Panc1 (cell line): Measurements from ENCODE around the gene SEC14L5.

ENCODE experiments used
- REST ChIP-seq, 2 experiments: IDR thresholded peaks; 2 replicates each; pipeline ENCODE4 v1.6.1; 2011 to 2012; ENCODE audit warnings: low read depth in 2 of 2, control low read depth in 1 of 2, low read length in 1 of 2, mild to moderate bottlenecking in 1 of 2, moderate library complexity in 1 of 2; ENCODE audit not compliant: insufficient read depth in 1 of 2
- SIN3A ChIP-seq: IDR thresholded peaks from 2 replicates; pipeline ENCODE4 v1.6.1; 2012; ENCODE audit warnings: low read depth, mild to moderate bottlenecking, low read length, moderate library complexity, borderline replicate concordance; ENCODE audit not compliant: insufficient read depth
- TF ChIP-seq, protein P1 (sequence below): fragments of 450-650 bp; IDR thresholded peaks from 2 replicates; pipeline ENCODE4 v1.5.1; 2017; ENCODE audit warnings: mild to moderate bottlenecking

DNA sequence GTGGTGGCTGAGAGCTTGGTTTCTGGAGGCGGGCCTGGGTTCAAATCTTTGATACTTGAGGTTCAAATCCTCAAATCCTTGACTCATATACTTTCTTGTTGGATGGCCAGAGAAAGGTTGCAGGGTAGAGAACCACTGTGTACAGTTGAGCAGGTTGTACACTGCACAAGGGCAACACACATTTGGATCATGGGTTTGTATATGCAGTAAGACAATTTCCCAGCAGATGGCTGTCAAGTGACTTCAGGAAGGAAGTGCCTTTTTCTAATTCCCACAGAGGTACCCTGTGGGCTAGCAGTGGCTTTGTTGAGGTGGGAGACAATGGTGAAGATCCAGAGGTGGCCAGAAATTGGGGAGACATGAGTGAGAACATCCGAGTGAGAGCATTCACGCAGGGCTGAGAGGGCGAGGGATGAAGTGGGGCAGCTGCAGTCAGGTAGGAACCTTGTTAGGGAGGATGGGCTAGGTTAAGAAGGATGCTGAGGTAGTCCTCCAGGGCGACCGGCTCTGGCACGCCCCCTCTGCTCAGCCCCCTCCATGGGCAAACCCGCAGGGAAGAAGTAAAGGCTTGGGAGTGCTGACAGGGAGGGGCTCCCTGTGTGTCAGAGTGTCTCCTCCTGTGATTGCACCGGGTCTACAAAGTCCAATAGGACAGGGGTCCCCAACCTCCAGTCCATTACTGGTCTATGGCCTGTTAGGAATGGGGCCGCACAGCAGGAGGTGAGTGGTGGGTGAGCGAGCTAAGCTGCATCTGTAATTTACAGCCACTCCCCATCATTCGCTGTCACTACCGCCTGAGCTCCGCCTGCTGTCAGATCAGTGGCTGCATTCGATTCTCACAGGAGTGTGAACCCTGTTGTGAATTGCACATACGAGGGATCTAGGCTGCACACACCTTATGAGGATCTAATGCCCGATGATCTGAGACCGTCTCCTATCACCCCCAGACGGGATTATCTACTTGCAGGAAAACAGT, 104.9 kb downstream of the SEC14L5 start:
- TF ChIP-seq, protein P1, sequence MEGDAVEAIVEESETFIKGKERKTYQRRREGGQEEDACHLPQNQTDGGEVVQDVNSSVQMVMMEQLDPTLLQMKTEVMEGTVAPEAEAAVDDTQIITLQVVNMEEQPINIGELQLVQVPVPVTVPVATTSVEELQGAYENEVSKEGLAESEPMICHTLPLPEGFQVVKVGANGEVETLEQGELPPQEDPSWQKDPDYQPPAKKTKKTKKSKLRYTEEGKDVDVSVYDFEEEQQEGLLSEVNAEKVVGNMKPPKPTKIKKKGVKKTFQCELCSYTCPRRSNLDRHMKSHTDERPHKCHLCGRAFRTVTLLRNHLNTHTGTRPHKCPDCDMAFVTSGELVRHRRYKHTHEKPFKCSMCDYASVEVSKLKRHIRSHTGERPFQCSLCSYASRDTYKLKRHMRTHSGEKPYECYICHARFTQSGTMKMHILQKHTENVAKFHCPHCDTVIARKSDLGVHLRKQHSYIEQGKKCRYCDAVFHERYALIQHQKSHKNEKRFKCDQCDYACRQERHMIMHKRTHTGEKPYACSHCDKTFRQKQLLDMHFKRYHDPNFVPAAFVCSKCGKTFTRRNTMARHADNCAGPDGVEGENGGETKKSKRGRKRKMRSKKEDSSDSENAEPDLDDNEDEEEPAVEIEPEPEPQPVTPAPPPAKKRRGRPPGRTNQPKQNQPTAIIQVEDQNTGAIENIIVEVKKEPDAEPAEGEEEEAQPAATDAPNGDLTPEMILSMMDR: no peak
- TF ChIP-seq REST (IDR thresholded peaks at IDR 0.05; ENCODE audit: insufficient read depth in 1 of 2, low read depth in 2 of 2, low read length in 1 of 2) (no peak), SIN3A (no peak)
